Activated CD4-positive, CD25-positive, alpha-beta regulatory T cell treated with anti-CD3 and anti-CD28 coated beads, Interleukin-2, amount 50 U/mL, for 72 hours (primary cell): ENCODE data around the gene RPL23.

Source experiments
- DNase-seq: peaks from one replicate; pipeline ENCODE4 v3.0.0; 2021

Gene RPL23

DNA sequence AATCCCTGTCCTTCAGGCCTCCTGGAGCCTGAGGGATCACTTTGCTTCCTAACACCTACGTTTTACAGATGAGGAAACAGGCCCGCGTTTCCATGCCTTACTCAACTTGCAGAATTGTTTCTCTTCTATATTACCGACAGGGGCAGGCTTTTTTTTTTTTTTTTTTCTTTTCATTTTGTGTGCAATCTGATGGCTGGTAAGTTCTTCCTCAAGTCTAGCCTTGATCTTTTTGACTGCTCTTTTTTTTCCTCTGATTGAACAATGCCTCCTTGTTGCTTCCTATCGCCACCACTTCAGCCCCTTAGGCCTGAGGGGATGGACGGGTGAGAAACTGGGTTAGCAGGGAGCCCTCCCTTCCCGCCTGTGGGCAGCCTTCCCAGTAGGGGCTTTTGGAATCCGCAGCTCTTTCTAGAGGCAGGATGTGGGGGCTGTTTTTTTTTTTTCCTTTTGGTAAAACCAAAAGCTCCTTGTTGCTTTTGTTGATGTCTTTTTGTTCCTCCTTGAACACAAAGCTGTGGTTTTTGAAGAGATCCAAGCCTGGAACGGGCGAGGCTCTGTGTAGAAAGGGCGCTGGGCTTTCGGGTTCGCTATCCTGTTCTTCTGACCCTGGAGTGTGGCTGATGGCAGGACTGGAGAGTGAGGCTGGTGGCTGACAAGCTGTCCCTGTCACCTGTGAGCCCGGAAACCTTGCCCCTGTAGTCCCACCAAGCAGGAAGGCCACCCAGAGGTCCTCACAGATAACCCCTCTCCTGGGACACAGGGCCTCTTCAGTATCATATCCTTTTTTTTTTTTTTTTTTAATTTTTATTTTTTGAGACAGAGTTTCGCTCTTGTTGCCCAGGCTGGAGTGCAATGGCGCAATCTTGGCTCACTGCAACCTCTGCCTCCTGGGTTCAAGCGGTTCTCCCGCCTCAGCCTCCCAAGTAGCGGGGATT, 30.3 kb upstream of the RPL23 start:
- DNase-seq: no peak

DNA sequence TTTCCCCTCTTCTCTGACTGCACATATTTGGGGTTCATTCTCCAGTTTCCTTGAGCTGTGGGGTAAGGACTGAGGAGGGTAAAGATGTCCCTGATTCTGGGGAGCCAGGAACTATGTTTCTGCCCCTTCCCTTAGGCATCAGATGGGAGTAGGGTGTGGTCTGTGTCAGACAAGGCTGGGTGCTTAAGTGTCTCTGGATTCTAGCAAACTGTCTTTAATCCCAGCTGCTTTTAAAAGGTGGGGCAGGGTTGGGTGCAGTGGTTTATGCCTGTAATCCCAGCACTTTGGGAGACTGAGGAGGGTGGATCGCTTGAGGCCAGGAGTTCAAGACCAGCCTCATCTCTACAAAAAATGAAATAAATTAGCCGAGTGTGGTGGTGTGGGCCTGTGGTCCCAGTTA, 29.3 kb upstream of the RPL23 start:
- no peak for DNase-seq

- DNase-seq: peak; percentile 48
Observed at GRCh38 chr17:38881600-38882191, 28.2 kb upstream of the RPL23 start.

DNA sequence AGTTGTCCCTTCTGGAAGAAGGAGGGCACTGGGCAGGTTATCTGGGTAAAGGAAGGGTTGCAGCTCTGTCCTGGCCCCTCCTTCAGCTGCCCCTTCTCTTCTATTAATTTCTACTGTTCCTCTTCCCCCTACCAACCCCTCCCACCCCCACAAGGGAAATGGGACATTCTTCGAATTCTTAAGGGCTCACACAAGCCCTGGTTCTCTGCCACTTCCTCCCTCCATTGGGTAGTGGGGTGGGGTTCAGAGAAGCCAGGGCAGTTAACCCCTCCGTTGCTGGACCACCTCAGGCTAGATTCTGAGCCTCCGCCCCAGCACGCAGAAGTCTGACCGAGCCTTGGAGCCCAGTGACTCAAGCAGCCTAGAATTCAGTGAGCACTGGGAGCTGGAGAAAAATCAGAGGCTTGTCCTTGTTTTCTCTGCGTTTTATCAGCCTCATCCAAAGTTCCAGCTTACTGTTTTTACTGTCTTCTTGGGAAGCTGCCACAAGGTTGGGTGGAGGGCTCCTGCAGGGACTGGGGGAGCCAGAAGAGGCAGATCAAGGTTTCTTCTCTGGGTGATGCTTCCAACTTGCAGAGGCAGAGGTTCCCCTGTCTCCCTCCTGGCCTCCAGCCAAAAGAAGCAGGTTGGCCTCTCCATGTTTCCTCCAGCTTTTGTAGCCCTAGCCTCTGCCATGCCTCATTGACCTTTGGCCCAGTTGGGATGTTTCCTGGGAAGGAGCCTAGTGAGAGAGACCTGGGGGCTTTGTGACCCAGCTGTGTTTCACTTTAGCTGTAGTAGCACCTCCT, 26.6 kb upstream of the RPL23 start:
- DNase-seq: no peak

GRCh38 chr17:38877130-38877851, 23.8 kb upstream of the RPL23 start:
- DNase-seq: no peak

DNA sequence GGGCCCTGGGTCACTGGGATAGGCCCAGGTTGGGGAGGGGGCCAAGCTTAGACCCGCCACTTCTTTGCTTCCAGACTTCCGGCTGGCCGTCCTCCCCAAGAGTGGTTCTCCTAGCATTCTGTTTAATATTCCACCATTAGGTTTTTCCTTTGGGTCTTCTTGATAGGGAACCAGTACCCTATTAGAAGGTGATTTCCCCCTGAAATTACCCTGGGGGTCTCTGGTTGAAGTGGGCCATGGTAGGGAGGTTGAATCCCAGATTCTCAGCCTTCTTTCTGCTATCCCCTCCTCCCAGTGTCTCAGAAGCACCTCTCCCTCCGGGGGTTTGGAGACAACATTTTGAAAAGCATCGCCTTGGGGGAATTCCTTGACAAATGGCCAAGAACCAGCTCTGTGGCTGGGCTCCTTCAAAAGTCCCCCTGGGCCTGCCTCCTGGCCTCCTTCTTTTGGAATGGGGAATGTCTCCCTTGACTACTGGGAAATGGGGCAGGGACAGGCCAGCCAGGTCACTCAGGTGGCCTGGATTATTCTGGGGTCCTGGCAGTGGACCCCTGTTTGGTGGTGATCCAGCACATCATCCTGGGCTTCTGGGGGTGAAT, 22.1 kb upstream of the RPL23 start:
- no peak for DNase-seq

- DNase-seq: no peak
Observed at GRCh38 chr17:38874505-38875400, 21.2 kb upstream of the RPL23 start.

- DNase-seq: no peak
Observed at GRCh38 chr17:38873640-38874380, 20.3 kb upstream of the RPL23 start.

- no peak for DNase-seq
Observed at GRCh38 chr17:38872671-38873385, 19.3 kb upstream of the RPL23 start.

DNA sequence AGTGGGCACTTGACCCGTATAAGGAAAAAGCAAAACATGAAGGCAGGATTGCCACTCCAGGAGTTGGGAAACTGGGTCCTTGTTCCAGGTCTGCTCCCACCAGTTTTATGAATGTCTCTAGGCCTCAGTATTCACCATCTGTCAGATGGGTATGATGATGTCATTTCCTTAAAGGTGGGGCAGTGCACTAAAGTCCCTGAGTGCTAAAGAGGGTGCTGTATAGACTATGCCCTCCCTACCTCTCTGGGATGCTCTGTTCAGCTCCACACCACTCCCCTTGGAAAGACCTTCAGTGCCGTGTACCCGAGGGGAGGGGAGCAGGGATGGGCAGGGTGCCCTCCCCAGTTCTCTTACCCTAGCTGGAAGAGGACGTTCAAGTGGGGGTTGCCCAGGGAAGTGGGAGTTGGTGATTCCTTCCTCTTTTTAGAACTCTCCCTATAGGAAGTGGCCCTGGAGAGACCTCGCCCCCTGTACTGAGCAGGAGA, 18.5 kb upstream of the RPL23 start:
- DNase-seq: no peak

GRCh38 chr17:38871247-38872015, 17.9 kb upstream of the RPL23 start:
- peak; percentile 69 for DNase-seq

DNA sequence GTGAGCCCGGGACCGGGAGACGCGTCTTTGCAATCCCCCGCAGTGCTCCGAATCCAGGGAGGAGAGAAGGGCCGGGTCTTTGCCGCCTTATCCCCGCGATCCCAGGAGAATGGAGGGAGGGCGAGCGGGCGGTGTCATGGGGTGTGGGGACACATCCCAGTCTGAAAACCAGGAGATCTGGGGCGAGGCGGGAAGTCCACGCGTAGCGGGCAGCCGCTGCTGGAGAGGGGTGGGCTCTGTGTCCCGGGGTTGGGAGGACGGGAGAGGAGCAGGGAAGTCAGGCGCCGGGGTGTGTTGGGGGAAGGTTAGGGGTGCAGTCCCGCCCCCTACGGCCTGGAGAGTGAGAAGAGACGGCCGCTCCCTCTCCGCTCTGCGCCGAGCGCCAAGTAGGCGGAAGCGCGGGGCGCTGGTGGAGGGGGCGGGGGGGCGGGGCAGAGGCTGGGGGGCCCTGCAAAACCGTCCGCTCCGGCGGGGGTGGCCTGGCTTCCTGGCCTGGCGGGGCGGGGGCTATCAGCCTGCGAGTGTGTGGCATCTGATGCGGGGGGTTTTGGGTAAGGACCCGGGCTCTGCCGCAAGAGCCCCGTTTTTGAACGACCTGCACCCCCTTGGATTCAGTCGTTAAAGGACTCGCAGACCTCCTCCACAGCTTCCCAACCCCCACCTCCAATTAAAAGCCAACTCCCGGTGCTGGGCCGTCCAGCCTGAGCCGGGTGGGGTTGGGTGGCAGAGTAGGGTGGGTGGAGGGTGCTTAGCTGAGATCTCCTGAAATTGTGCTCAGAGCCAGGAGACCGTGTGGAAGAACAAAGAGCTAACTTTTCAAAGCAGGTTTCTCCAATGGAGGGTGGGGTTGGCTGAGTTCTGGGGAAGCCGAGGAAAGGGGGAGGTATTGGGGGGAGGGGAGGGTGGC, 17.0 kb upstream of the RPL23 start:
- peak; percentile 64 for DNase-seq

- DNase-seq: peak; percentile 88
Observed at GRCh38 chr17:38869526-38870258, 16.2 kb upstream of the RPL23 start, which contains the start of gene LASP1. Gene LASP1 (plus strand): TSS chr17:38870058. CDS start chr17:38870190, 132 bp downstream.

- DNase-seq: peak; percentile 93
Observed at GRCh38 chr17:38868817-38869525, 15.4 kb upstream of the RPL23 start.

DNA sequence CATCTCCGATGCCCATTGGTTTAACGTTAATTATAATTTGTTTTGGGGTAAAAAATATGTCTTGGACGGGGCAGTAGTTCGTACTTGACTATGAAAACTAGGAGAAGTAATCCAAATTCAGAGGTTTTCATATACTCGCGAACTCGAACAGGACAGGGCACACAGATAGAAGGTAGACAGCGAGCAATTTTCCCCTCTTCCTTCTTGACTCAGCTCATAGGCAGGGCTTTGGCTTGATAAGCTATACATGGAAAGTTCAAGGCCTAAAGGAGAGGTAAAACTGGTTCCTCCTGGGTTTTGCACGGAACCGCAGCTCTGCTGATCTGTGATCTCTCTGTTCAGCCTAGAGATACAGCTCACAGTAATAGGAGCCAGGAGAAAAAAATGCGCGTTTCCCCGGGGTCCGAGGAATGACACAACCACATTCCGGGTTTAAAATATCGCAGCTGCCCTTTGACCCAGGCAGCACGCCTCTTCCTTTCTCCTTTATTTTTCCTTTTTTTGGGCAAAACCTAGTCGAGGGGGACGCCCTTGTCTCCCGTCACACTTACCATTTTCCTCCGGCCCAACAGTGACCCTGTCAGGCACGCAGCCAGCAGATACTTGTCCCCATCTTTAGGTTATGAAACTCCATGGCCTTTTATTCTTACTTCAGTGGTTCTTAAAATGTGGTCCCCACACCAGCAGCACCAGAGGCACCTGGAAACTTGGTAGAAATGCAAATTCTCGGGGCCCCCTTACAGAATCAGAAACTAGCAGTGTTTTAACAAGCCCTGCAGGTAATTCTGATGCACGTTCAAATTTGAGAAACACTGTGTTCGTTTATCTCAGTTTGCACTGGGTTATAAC, 14.7 kb upstream of the RPL23 start:
- DNase-seq: no peak
